GM19467 (cell line): Measurements from ENCODE around the gene NCK1.

Experiments used
- ATAC-seq: cut with Tn5 transposase; IDR thresholded peaks from one replicate; pipeline ENCODE4 v1.9.1; 2021; ENCODE audit warnings: mild to moderate bottlenecking, moderate library complexity; ENCODE audit not compliant: unreplicated experiment

The NCK1 gene

GRCh38 chr3:136905549-136905948, 43.5 kb downstream of the NCK1 start:
- no peak for ATAC-seq

DNA sequence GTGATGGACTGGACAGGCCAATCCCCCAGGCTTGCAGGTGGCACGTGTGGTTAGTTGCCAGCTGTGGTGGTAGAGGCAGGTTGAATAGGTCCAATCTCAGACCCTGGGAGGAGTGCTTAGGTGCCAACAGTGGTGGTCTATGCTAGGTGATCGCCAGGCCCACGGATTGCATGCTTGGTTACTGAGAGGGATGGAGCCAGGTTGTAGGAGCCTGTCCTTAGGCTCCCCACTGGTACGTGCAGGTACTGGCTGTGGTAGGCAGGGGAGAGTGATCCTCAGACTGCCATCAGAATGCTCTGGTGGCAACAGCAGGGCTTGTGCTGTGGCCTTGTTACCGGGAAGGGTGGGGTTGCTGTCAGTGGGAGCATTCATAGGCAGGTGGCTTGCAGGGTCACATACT, 44.7 kb downstream of the NCK1 start:
- no peak for ATAC-seq

GRCh38 chr3:136908297-136908696, 46.3 kb downstream of the NCK1 start:
- no peak for ATAC-seq

GRCh38 chr3:136909187-136909586, 47.2 kb downstream of the NCK1 start:
- peak; percentile 51 for ATAC-seq

- no peak for ATAC-seq
Observed at GRCh38 chr3:136910697-136911096, 48.7 kb downstream of the NCK1 start.

DNA sequence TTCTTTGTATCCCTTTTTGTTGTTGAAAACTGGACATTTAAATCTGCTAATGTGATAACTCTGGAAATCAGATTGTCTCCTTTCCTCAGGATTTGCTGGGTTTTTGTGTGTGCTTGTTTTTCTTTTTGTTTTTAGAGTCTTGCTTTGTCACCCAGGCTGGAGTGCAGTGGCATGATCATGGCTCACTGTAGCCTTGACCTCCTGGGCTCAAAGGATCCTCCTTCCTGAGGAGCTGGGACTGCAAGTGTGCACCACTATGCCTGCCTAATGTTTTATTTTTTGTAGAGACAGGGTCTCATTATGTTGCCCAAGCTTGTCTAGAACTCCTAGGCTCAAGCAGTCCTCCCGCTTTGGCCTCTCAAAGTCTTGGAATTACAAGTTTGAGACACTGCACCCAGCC, 51.2 kb downstream of the NCK1 start:
- ATAC-seq, result no peak

DNA sequence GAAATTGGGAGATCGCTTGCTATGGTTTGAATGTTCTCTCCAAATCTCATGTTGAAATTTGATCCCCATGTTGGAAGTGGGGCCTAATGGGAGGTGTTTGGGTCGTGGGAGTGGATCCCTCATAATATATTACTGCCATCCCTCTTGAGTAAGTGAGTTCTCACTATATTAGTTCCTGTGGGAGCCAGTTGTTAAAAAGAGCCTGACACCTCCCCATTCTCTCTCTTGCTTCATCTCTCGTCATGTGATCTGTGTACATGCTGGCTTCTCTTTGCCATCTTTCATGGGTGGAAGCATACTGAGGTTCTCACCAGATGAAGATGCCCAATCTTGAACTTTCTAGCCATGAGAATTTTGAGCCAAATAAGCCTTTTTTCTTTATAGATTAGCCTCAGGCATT, 52.7 kb downstream of the NCK1 start:
- no peak for ATAC-seq

DNA sequence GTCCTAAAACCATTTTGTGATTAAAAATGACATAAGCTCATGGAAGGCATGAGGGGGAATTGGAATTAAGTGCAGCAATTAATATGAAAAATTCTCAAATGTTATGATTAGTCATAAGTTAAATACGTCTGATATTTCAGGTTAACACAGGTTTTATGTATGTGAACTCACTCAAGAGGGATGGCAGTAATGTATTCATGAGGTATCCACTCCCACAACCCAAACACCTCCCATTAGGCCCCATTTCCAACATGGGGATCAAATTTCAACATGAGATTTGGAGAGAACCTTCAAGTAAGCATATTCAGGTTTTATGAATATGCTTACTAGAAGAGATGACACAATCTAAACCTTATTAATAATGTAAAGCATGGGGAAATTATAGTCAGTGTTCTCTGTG, 54.2 kb downstream of the NCK1 start:
- no peak for ATAC-seq

- ATAC-seq, result no peak
Observed at GRCh38 chr3:136919799-136920580, 58.0 kb downstream of the NCK1 start.

DNA sequence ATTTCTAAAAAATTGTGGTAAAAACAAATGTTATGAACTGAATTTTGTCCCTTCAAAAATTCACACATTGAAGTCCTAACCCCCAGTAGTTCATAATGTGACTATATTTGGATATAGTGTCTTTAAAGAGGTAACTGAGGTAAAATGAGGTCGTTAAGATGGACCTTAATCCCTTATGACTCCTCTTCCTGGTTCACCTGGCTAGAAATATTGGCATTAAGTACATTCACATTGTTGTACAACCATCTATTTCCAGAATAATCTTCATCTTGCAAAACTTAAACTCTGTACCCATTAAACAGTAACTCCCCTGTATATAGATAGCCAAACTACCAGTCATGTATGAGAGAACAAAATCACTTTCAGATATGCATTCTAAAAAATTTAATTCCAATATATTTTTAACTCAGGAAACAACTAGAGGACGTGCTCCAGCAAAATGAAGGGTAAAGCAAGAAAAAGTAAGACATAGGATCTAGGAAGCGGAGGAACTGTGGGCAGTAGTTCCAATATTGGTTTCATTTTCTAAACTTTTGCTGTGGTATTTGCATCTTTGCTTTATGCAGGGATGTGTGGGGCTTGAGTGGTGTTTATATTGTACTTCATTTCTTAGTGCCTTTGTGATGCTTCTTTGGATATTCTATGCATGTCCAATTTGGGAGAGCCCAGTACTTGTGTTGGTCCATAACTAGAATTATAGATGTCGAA, 59.0 kb downstream of the NCK1 start:
- ATAC-seq, result no peak

DNA sequence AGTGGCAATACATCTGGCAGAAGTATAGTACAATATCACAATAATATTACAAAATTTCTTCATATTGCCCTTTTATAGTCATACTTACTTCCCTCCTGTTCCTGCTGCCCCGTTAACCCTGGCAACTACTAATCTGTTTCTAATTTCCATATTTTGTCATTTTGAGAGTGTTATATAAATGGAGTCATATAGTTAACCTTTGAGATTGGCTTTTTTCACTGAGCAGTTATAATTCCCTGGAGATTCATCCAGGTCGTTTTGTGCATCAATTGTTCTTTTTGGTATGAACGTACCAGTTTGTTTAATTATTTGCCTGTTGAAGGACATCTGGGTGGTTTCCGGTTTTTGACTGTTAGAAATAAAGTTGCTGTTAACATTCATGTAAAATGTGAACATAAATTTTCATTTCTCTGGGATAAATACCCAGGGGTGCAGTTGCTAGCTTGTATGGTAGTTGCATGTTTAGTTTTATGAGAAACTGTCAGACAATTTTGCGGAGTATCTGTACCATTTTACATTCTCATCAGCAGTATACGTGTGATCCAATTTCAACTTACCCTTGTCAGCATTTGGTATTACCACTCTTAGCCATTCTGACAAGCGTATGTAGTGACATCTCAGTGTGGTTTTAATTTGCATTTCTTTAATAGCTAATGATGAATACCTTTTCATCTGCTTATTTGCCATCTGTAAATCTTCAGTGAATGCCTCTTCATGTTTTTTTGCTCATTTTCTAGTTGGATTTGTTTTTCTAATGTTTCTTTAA, 63.6 kb downstream of the NCK1 start:
- ATAC-seq, result peak; percentile 47

GRCh38 chr3:136928240-136928639, 66.2 kb downstream of the NCK1 start:
- ATAC-seq, result no peak

DNA sequence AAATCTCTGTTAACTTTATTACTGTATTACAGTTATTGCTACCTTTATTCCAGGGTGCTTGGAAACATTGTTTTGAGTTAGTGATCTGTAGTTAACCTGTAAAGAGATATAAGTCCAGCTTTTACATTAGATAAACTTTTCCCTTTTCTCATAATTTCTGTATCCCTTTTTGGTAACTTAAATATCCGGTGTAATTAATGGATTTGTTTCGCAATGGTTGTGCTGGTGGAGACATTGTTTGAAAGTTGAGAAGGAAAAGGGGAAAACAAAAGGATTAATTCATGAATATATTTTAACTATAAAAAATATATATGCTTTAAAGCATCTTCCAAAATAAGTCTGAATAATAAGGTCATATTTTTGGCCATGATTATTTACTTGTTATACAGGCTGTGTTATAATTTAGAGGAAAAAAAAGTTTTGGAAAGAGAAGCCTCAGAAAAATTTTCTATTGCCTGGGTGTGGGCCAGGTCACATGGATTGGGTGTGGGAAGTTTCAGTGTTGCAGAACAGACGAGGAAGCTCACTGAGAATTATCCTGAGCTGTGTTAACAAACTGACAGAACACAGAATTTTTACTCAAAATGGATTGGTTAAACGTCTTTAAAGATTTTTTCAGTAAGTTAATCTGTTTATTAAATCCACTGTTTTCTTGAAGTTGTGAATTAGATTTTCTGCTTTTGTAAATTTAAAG, 68.1 kb downstream of the NCK1 start:
- no peak for ATAC-seq

- ATAC-seq, result no peak
Observed at GRCh38 chr3:136931606-136932005, 69.6 kb downstream of the NCK1 start.

- no peak for ATAC-seq
Observed at GRCh38 chr3:136932523-136932922, 70.5 kb downstream of the NCK1 start.

- ATAC-seq, result no peak
Observed at GRCh38 chr3:136932978-136933772, 71.2 kb downstream of the NCK1 start.

DNA sequence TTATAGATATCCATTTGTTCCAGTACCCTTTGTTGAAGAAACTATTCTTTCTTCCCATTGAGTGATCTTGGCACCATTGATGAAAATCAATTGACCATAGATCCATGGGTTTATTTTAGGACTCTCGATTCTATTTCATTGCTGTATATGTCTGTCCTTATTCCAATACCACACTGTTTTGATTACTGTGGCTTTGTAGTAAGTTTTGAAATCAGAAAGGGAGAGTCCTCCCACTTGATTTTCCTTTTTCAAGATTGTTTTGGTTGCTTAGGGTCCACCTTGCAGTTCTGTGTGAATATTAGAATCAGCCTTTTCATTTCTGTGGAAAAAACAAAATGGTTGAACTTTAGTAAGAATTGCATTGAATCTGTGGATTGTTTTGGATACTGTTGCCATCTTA, 75.2 kb downstream of the NCK1 start:
- no peak for ATAC-seq

GRCh38 chr3:136937851-136938250, 75.8 kb downstream of the NCK1 start:
- ATAC-seq, result no peak

DNA sequence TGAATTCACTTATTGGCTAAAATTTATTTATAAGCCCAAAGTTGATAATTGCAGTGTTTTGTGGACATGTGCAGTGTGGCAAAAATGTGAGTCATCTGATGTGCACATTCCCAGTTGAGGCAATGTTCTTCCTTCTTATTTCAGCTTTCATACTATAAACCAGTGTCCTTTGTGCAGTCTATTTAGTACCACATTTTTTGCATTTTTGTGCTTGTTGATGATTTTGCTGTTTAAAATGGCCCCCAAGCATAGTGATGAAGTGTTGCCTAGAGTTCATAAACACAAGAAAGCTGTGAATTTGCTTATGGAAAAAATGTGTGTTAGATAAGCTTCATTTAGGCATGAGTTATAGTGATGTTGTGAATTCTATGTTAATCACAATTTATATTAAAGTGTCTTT, 76.3 kb downstream of the NCK1 start:
- no peak for ATAC-seq

- ATAC-seq, result no peak
Observed at GRCh38 chr3:136939489-136939888, 77.5 kb downstream of the NCK1 start.
